AG09309 (cell line): Measurements from ENCODE around the gene SPDYE2.
"Not testable (repeated sequence)": the region's sequence is repeated elsewhere in the genome, so short reads cannot be mapped to it uniquely, and the experiment has no call there.

Experiments used
- DNase-seq: peaks from one replicate; pipeline ENCODE4 v3.0.0-alpha.2; 2010; ENCODE audit warnings: low read depth
- H3K4me3 ChIP-seq: 2 replicates; pipeline ENCODE4 v1.5.1; 2011; ENCODE audit warnings: mild to moderate bottlenecking, low read depth, low read length, moderate library complexity; ENCODE audit not compliant: control insufficient read depth

The SPDYE2 gene

DNA sequence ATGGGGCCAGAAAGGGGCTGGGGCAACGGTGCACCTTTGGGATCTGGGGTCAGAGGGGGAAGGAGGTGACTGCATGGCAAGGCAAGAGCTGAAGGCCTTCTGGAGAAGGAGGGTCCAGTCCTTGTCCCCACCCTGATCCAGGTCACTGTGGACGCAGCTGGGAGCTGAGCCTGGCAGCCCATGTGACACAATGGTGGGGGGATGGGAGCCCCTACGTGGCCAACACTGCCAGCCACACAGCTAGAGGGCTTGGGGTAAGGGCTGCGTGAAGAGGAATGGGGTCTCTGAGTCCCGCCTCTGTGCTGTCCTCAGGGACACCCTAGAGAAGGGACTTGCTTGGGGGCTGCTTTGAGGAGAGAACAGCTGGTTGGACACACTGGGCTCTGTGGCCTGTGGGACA is 30.7 kb downstream of the SPDYE2 start:
- H3K4me3 ChIP-seq, DNase-seq: not testable (repeated sequence)

DNA sequence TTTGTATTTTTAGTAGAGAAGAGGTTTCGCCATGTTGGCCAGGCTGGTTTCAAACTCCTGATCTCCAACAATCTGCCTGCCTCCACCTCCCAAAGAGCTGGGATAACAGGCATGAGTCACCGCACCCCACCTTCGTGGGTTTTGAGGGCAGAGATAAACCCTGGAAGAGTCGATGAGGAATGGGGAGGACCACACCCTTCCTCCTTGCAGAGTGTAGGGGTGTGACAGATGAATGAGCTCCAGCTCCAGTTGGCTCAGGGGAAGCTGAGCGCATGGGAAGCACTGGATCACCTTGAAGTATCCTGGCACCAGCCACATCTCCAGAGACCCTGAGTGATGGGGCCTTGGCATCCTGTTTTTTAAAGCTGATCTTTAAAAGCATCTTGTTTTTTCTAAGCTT is 32.5 kb downstream of the SPDYE2 start:
- not testable (repeated sequence) for DNase-seq, H3K4me3 ChIP-seq

DNA sequence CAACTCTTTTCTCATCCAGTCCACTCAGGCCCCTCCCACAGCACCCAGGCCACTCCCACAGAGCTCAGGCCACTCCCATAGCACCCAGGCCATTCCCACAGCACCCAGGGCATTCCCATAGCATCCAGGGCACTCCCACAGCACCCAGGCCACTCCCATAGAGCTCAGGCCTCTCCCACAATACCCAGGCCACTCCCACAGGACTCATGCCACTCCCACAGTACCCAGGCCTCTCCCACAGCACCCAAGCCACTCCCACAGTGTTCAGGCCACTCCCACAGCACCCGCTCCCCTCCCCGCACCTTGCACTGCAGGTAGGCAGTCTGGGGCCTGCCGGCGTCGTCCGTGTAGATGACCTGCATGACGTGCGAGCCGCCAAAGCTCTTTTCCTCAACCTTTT is 38.8 kb downstream of the SPDYE2 start:
- DNase-seq, H3K4me3 ChIP-seq: not testable (repeated sequence)

DNA sequence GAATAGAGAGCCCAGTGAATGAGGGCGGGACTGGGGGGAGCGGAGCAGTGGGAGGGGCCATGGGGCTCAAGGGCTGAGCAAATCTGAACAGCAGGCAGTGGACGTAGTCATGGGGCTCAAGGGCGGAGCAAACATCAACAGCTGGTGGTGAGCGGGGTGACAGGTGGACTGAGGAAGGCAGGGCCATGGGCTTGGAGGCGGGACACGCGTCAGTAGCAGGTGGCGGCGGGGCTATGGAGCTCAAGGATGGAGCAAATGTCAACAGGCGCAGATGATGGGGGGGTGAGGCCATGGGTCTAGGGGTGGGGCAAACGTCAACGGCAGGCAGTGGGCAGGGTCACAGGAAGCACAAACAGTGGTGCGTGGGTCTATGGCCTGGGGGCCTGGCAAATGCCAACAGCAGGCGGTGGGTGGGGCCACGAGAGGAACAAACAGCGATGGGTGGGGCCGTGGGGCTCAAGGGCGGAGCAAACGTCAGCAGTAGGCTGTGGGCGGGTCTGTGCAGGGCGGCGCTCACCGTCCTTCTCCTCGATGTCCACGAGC is 41.5 kb downstream of the SPDYE2 start:
- H3K4me3 ChIP-seq, DNase-seq: not testable (repeated sequence)

DNA sequence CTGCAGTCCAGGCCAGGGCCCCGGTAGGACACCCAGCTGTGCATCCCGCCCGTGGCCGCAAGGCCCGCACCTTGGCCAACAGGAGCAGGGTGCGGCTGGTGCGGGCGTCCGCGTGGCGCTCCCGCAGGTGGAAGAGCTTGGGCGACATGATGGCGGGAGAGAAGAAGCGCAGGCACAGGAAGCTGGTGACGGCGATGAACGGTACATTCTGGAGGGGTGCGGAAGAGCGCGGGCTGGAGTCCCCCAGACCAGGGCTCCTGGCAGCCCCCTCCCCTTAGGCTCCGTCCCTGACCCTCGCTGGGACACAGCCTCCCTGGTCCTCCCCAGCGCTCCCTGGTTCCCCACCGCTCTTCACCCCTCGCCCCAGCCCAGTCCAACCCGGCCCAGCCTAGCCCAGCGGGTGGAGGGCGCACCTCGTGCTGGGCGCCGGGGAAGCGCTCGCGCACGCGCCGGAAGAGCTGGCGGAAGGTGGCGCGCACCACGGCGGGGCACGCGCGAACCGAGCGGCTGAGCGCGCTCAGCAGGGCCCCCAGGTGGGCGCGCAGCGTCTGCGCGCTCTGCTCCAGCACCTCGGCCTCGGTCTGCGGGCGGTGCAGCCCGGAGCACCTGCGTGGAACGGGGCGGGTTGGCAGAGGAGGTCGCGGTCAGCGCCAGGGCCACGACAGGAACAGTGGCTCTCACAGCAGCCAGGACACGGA is 42.8 kb downstream of the SPDYE2 start:
- DNase-seq, result not testable (repeated sequence)

DNA sequence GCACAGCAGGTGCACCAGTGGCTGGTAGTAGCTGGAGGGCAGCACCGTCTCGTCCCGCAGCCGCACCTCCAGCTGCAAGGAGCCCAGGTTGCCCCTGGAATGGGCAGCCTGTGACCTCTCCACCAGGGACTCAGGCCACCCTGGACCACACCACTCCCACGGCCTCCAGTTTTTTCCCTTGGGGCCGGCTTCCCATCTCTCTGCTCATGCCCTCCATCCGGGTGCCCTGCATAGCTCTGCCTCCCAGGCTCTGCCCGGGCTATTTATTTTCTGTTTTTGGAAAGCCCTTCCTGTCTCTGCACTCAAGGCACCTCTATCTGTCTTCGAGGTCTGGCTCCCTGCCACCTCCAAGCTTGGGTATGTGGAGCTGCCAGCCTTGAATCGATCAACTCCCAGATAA is 45.0 kb downstream of the SPDYE2 start:
- not testable (repeated sequence) for DNase-seq, H3K4me3 ChIP-seq

More for the DNA sequence above, 42.8 kb downstream of the SPDYE2 start:
- not testable (repeated sequence) for H3K4me3 ChIP-seq

DNA sequence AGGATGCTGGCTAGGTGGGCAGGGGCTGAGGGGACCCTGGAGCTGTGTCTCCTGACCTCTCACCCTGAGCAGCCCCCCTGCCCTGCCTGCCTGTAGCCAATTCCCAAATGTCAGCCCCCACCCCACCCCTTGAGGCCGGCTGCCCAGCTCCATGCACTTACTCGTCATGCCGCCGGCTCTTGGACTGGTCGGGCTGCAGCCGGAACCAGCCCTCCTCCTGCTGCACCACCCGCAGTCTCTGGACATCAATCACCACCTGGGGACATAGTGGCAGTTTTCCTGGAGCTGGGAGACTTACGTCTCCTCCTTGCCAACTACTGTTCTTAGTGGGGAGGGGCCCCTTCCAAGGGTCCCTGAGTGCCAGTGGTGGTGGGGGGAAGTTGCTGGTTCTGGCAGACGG is 48.7 kb downstream of the SPDYE2 start:
- not testable (repeated sequence) for DNase-seq, H3K4me3 ChIP-seq

DNA sequence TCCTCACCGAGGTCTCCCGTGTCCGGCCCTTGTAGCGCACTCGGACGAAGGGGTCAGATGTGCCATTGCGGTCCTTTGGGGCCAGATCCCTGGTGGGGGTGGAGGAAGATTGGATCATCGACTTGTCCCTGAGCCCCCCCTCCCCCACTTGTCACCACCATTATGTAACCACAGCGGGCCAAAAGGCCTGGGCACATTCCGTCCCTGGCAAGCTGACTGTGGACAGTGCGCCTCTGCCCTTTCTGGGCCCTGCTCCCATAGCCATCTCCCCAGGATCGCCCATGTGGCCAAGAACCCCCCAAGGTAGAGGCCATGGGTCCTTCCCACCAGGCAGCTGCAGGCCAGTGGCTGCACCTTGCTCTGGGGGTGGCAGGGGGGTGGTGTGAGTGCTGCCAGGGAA is 51.3 kb downstream of the SPDYE2 start:
- DNase-seq, H3K4me3 ChIP-seq: not testable (repeated sequence)

DNA sequence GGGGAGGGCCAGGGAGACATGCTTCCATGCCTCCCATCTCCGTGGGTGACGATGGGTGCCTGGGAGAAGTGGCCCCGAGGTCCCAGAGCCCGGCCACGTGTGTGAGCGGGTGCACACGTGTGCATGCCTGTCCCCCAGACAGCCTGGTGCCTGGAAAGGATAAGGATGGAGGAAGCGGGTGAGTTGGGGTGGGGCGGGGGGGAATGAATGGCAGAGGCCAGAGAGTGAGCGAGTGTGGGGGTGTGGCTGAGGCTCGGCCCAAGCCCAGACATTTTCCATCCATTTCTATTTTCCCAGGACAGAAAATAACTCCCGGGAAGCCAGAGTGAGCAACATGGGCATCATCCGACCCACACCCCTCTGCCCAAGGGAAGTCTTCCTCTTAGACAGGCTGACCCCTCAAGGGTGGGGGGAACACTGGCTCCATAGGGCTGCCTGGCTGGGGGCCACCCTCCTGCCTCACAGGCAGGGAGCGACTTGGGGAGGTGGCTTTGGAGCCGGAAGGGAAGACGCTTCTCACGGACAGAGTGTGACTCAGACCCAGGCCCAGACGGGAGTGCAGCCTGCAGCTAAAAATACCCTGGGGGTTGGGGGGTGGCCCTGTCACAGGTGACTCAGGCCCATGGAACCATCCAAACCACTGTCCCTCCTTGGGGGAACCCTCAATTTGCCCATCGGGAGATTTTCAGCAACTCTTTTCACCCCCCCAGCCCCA is 53.6 kb downstream of the SPDYE2 start:
- not testable (repeated sequence) for H3K4me3 ChIP-seq, DNase-seq

DNA sequence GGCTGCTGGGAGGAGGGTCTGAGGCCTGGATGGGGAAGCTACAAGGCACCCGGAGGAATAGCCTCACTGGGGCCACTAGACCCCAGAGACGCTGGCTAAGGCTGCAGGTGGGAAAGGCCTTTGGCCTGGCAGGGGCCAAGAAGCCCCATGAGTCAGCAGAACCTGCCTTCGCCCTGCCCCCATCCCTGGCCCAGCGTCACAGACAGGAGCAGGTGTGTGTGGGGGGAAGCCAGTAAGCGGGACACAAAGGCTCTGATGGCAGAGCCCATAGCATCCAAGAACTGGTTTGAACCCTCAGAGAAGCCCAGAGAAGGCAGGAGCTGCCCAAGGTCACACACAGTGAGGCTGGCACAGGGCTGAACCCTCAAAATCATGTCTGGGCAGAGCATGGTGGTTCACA is 55.8 kb downstream of the SPDYE2 start:
- not testable (repeated sequence) for DNase-seq, H3K4me3 ChIP-seq

DNA sequence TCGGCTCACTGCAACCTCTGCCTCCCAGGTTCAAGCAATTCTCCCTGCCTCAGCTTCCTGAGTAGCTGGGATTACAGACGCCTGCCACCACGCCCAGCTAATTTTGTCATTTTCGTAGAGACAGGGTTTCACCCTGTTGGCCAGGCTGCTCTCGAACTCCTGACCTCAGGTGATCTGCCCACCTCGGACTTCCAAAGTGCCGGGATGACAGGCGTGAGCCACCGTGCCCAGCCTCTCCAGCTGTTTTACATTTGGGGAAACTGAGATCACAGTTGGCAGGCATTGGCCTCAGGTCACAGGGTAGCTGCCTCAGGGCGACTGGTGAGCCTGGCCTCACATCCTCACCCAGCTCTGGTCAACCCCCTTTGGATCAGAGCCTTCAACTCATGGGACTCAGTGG is 58.7 kb downstream of the SPDYE2 start:
- not testable (repeated sequence) for H3K4me3 ChIP-seq

DNA sequence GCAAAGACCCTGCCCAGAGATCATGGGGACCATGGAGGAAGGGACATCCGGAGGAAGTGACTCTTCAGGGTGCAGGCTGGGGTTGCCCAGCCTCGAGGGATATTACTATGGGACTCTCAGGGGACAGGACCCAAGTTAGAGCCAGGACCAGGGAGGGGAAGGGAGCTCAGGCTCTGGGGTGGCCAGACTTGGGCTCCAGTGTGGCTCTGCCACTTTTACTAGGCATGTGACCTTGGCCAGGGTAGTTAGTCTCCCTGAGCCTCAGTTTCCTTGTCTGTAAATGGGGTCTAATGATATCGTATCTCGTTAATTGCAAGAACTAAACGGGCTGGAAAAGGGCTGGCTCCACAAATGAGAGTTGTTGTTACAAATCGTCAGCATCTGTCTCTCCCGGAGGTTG is 59.4 kb downstream of the SPDYE2 start:
- not testable (repeated sequence) for H3K4me3 ChIP-seq, DNase-seq

More for the DNA sequence above, 58.7 kb downstream of the SPDYE2 start:
- DNase-seq, result not testable (repeated sequence)

DNA sequence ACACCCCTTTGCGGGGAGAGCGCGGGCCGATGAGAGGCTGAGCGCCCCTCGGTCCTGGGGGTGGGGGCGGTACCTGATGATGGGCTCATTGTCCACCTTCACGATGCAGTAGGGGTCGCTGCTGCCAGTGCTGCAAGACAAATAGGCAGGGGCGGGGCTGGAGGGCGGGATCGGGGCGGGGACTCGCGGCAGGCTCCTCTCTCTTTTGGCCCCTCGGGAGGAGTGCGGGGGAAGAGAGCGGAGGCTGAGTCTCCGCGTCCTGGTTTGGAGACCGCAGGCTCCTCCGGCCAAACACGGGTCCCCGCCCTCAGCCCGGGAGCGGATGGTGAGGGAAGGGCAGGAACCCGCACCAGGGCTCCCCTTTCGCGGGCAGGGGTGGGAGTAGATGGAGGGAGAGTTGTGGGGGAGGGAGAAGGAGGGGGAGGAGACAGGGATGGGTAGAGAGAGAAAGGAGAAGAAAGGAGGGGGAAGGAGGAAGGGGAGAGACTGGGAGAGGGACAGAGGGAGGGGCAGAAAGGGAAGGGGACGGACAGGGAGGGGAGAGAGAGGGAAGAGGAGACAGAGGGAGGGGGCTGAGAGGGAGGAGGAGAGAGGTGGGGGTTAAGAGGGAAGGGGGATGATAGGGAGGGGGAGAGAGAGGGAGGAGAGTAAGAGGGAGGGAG is 60.1 kb downstream of the SPDYE2 start:
- not testable (repeated sequence) for H3K4me3 ChIP-seq, DNase-seq

DNA sequence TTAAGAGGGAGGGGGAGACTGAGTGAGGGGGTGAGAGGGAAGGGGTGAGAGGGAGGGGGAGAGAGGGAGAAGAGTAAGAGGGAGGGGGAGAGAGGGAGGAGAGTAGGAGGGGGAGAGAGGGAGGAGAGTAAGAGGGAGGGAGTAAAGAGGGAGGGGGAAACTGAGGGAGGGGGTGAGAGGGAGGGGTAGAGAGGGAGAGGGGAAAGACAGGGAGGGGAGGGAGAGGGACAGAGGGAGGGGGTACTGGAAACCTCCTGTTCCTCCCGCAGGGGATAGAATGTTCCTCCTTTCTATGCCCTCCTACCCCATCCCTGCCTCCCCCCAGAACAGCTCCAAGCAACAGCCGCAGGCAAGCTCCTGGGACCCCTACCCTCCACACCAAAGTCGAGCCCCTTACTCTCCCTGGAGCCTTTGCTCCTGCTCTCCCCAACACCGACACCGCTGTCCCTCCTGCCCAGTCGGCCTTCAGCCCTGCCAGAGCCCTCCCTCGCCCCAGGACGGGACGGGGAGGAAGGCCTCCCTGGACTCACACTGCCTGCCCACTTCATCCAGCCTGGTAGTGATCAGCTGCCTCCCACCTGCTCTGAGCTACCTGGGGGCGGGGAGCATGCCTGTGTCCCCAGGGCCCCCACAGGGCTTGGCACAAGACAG is 60.8 kb downstream of the SPDYE2 start:
- DNase-seq, H3K4me3 ChIP-seq: not testable (repeated sequence)
